Peyer's patch (tissue), 4 donors: Measurements from ENCODE around the gene LOXHD1.

Experiments
- CTCF ChIP-seq, 6 experiments: fragments of 450-650 bp in 4 of 6; fragments of 200-600 bp in 2 of 6; sonication (generic) in 1 of 6; IDR thresholded peaks; one replicate each; pipeline ENCODE4 v1.5.1; 2017 to 2019; ENCODE audit warnings: antibody characterized with exemption in 6 of 6, mild to moderate bottlenecking in 3 of 6, moderate library complexity in 1 of 6
- POLR2A ChIP-seq, 2 donors: fragments of 450-650 bp; IDR thresholded peaks; one replicate each; pipeline ENCODE4 v1.5.1; 2017; ENCODE audit warnings: antibody characterized with exemption in 2 of 2, mild to moderate bottlenecking in 2 of 2, moderate library complexity in 2 of 2

- TF ChIP-seq CTCF (IDR thresholded peaks at IDR 0.05) (no peak), POLR2A (IDR thresholded peaks at IDR 0.05) (no peak)
Measured at GRCh38 chr18:46565256-46565655, 91.8 kb downstream of the LOXHD1 start.
